ENCODE measurements around the gene ZNF518B.
A peak's percentile ranks its signal among the peaks of the same experiment; 100 is the strongest.

The ZNF518B gene

GRCh38 chr4:10460313-10461047 is 3.3 kb upstream of the ZNF518B start:
- DNase-seq (ENCODE audit: low read depth, low spot score): no peak
- POLR2A ChIA-PET: no interaction called here
- no peak for TF ChIP-seq CTCF (IDR thresholded peaks at IDR 0.05; ENCODE audit: insufficient read depth, low read length, missing control alignments)
- H3K4me3 ChIP-seq (ENCODE audit: low read depth, low read length): no peak overlapping the region
- CTCF ChIA-PET: interaction anchor here (0.7 to 2.3 kb wide), 18 partner anchors 9 to 307 kb away, joined by 3 to 20 read pairs (median 4); no protein-coding TSS in a partner anchor

GRCh38 chr4:10459305-10459704 is 2.1 kb upstream of the ZNF518B start:
- no peak for TF ChIP-seq CTCF (IDR thresholded peaks at IDR 0.05; ENCODE audit: insufficient read depth, low read length, missing control alignments)
- H3K4me3 ChIP-seq (ENCODE audit: low read depth, low read length): no peak overlapping the region
- no peak for DNase-seq (ENCODE audit: low read depth, low spot score)
- ChIA-PET POLR2A (no interaction called here), CTCF (no interaction called here)

- no peak for TF ChIP-seq CTCF (IDR thresholded peaks at IDR 0.05; ENCODE audit: insufficient read depth, low read length, missing control alignments)
- ChIA-PET POLR2A (no interaction called here), CTCF (interaction anchor here (1.1 to 2.1 kb wide), 2 partner anchors 10 to 15 kb away, joined by 4 to 8 read pairs; no protein-coding TSS in a partner anchor)
- no peak for DNase-seq (ENCODE audit: low read depth, low spot score)
- no peak overlapping the region; the same call in 1 of the 2 replicates for H3K4me3 ChIP-seq (ENCODE audit: low read depth, low read length)
These were observed 951 bp upstream of the ZNF518B start for GRCh38 chr4:10458177-10458576.

- no peak for TF ChIP-seq CTCF (IDR thresholded peaks at IDR 0.05; ENCODE audit: insufficient read depth, low read length, missing control alignments)
- CTCF ChIA-PET: interaction anchor here (1.1 to 2.1 kb wide), 2 partner anchors 8 to 17 kb away, joined by 4 to 8 read pairs; no protein-coding TSS in a partner anchor
- DNase-seq (ENCODE audit: low read depth, low spot score): no peak
- H3K4me3 ChIP-seq (ENCODE audit: low read depth, low read length): peak overlapping the region; percentile 74
- POLR2A ChIA-PET: interaction anchor here (1.6 kb wide), 1 partner anchor 339 kb away, joined by 7 read pairs; the partner anchor contains the start of gene WDR1
These were observed 501 bp downstream of the ZNF518B start for GRCh38 chr4:10456595-10457254.

GRCh38 chr4:10456260-10456594 is 999 bp downstream of the ZNF518B start:
- ChIA-PET POLR2A (interaction anchor here (1.6 kb wide), 1 partner anchor 339 kb away, joined by 7 read pairs; the partner anchor contains the start of gene WDR1), CTCF (no interaction called here)
- H3K4me3 ChIP-seq (ENCODE audit: low read depth, low read length): peak overlapping the region; percentile 74
- TF ChIP-seq CTCF (IDR thresholded peaks at IDR 0.05; ENCODE audit: insufficient read depth, low read length, missing control alignments): no peak
- DNase-seq (ENCODE audit: low read depth, low spot score): no peak

- POLR2A ChIA-PET: no interaction called here
- CTCF ChIA-PET: no interaction called here
- H3K4me3 ChIP-seq (ENCODE audit: low read depth, low read length): no peak overlapping the region
- DNase-seq (ENCODE audit: low read depth, low spot score): no peak
- no peak for TF ChIP-seq CTCF (IDR thresholded peaks at IDR 0.05; ENCODE audit: insufficient read depth, low read length, missing control alignments)
These were observed 2.1 kb downstream of the ZNF518B start for GRCh38 chr4:10455133-10455532.
